ENCODE data around the gene VPS26B.
"Not testable (repeated sequence)": the region's sequence is repeated elsewhere in the genome, so short reads cannot be mapped to it uniquely, and the experiment has no call there.

The VPS26B gene

GRCh38 chr11:134281635-134282034, 57.2 kb downstream of the VPS26B start:
- not testable (repeated sequence) for DNase-seq (ENCODE audit: low spot score)

GRCh38 chr11:134282121-134283045, 57.9 kb downstream of the VPS26B start:
- no peak for DNase-seq (ENCODE audit: low spot score)

GRCh38 chr11:134283461-134284230, 59.2 kb downstream of the VPS26B start:
- no peak for DNase-seq (ENCODE audit: low spot score)

- DNase-seq (ENCODE audit: low spot score): not testable (repeated sequence)
Measured at GRCh38 chr11:134284349-134284748, 59.9 kb downstream of the VPS26B start.

- no peak for DNase-seq (ENCODE audit: low spot score)
Measured at GRCh38 chr11:134287561-134287960, 63.1 kb downstream of the VPS26B start.

DNA sequence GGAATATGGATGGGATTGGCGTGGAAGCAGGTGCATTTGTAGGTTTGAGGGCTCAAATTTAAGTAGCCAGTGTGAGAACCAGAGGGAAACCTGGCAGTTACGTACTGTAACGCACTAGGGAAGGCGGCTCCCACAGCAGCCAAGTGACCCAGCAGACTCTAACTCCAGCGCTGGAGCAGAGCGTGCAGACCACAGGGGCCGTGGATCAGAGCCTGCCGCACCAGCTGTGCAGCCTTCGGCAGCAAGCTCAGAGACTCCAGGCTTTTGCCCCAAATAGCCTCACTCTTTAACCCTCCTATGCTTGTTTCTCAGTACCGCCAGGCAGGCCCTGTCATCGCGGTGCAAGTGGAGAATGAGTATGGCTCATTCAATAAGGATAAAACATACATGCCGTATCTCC, 64.0 kb downstream of the VPS26B start:
- DNase-seq (ENCODE audit: low spot score): no peak

GRCh38 chr11:134289167-134289566, 64.7 kb downstream of the VPS26B start:
- DNase-seq (ENCODE audit: low spot score): no peak

GRCh38 chr11:134289789-134290188, 65.3 kb downstream of the VPS26B start:
- no peak for DNase-seq (ENCODE audit: low spot score)

DNA sequence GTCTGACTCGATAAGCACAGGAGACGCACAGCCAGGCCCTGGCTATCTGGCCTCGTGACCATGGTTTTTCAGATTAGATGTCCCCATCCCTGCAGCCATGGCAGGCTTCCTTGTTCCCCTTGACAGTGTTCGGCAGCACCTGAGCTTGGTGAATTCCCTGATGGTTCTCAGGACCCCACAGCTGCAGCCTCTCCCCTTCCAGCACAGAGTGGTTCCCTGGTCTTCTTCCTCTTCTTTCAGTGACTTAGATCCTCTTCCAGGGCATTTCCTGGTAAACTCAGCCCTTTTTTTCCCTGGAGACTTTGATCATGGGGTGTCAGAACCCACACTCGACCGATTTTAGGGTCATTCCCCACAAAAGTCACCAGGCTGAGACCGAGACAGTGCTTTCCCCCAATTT, 66.2 kb downstream of the VPS26B start:
- no peak for DNase-seq (ENCODE audit: low spot score)

- no peak for DNase-seq (ENCODE audit: low spot score)
Measured at GRCh38 chr11:134291196-134291595, 66.7 kb downstream of the VPS26B start.

DNA sequence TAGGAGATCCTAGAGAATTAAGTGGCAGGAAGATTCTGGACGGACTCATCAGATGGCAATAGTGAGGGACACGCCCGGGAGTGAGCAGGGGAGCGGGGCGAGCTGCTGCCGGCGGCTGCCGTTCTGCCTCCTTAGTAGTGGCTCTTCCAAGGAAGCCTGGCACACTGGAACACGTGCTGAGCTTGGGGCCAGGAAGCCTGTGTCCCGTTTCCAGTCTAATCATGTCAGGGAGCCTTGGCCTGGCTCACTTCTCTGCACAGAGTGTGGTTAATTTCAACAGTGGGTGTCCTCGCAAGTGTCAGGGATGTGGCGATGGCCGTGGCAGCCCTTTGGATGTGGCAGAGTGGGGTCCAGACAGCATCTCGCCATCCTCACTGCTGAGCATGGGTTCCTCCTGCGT, 68.2 kb downstream of the VPS26B start:
- DNase-seq (ENCODE audit: low spot score): no peak

DNA sequence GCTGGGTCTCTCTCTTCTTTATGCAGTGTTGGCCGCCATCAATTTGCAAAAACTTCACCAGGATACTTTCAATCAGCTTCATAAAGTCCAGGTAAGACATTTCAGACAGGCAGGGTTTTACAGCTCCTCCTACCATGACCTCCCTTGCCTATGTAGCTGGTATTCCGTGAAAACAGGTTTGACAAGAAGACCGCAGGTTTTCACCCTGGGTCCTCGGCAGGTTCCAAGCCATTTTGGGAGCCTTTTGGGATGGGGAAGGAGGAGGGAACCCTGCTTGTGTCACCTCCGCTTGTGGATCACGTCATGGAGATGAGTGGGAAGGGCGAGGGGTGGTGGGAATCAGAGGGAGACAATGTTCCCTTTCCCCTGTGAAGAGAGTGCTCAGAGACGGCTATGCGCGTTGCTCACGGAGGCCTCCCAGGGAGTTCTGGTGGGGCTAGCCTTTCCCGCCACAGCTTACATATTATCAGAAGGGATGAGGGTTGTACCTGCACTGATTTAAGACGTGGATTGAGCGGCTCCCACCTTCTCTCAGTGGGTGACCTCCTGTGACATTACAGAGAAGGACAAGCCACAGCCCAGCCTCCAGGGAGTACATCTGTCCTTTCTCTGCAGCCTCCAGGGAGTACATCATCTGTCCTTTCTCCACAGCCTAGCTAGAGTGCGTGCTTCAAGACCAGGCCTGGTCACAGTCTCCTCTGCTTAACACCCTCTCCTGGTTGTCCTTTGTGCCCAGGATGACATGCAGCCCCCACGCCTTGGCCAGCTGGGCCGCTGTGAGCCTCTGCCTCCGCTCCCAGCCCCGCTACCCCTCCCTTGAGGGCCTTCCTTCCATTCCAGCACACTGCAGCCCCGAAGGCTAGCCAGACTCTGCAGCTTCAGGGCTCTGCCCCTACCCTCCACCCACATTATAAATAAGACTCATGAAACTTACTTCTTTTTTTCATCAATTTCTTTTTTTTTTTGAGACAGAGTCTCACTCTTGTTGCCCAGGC, 68.9 kb downstream of the VPS26B start:
- DNase-seq (ENCODE audit: low spot score): no peak

DNA sequence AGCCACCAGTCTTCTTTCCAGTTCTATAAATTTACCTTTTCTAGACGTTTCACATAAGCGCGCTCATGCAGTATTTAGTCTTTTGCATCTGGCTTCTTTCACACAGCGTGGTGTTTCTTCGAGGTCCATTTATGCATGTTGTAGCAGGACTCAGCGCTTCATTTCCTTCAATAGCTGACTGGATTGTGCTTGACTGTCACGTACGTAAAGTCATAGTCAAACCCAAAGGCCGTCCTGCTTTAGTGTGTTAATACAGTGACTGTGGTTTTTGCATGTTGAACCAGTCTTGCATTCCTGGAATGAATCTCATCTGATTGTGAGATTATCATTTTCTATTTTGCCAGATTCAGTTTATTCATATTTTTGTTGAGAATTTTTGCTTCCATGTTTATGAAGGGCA, 70.2 kb downstream of the VPS26B start:
- DNase-seq (ENCODE audit: low spot score): no peak
